DMS53 treated with DMSO at 0.1 percent for 48 hours (cell line): ENCODE measurements around the gene ALOX12B.
A peak's percentile ranks its signal among the peaks of the same experiment; 100 is the strongest.
"Not testable (repeated sequence)": the region's sequence is repeated elsewhere in the genome, so short reads cannot be mapped to it uniquely, and the experiment has no call there.

Source experiments
- DNase-seq: peaks from one replicate; lab custom pipeline; 2025; ENCODE audit not compliant: unreplicated experiment; lab: John Stamatoyannopoulos, UW

ALOX12B gene

GRCh38 chr17:8067806-8068205 is 19.7 kb downstream of the ALOX12B start:
- DNase-seq = no peak

- DNase-seq = no peak
These were observed 20.4 kb downstream of the ALOX12B start for GRCh38 chr17:8066841-8067775.

GRCh38 chr17:8064561-8065019 is 22.9 kb downstream of the ALOX12B start:
- no peak for DNase-seq

DNA sequence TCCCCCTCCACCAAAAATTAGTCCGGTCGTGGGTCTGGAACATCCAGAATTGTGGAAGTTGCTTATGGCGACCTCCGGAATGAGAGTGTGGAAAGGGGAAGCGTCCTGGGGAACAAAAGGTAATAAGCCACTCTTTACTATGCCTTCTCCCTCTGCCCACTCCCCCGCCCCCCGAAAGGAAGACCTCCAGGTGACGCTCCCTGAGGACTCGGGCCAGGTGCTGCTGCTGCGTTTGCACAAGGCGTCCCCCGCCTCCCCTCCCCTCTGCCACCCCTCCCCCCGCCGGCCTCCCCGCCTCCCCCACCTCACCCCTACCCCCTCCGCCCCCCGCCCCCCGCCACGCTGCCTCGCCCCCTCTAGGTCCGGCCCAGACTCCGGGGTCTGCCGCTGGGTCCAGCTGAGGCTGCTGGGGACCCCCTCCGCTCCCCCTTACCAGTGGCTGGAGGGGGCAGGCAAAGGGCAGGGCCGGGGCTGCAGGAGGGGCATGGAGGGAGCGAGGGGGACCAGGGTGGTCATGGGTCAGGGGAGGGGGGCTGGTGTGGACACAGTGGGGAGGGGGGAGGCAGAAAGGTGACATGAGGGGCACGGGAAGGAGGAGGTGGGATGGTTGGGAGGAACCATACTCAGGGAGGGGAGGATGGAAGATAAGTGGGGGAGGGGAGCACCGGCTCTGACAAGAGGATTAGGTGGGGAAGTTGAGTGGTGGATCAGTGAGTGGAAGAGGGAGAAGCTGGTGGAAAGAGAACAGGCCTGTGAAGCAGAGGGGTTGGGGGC is 23.6 kb downstream of the ALOX12B start:
- DNase-seq = no peak

GRCh38 chr17:8062807-8063483 is 24.6 kb downstream of the ALOX12B start:
- DNase-seq = no peak

DNA sequence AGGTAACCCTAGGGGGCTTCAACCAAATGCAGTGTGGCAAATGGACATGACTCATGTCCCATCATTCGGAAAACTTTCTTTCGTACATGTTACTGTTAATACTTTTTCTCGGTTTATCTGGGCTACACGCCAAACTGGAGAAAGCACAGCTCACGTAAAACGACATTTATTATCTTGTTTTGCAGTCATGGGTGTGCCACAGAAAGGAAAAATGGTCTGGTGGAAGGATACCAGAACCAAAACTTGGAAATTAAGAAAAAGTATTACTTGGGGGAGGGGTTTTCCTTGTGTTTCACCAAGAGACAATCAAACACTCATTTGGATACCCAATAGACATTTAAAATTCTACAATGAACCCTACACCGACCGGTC is 25.1 kb downstream of the ALOX12B start:
- no peak for DNase-seq

- DNase-seq = not testable (repeated sequence)
These were observed 25.7 kb downstream of the ALOX12B start for GRCh38 chr17:8061851-8062250.

GRCh38 chr17:8060274-8060673 is 27.2 kb downstream of the ALOX12B start:
- DNase-seq = peak; percentile 68

GRCh38 chr17:8059131-8059530 is 28.4 kb downstream of the ALOX12B start:
- no peak for DNase-seq

- peak; percentile 86 for DNase-seq
These were observed 29.8 kb downstream of the ALOX12B start for GRCh38 chr17:8057691-8058114.

- DNase-seq = no peak
These were observed 30.4 kb downstream of the ALOX12B start for GRCh38 chr17:8056976-8057625.

DNA sequence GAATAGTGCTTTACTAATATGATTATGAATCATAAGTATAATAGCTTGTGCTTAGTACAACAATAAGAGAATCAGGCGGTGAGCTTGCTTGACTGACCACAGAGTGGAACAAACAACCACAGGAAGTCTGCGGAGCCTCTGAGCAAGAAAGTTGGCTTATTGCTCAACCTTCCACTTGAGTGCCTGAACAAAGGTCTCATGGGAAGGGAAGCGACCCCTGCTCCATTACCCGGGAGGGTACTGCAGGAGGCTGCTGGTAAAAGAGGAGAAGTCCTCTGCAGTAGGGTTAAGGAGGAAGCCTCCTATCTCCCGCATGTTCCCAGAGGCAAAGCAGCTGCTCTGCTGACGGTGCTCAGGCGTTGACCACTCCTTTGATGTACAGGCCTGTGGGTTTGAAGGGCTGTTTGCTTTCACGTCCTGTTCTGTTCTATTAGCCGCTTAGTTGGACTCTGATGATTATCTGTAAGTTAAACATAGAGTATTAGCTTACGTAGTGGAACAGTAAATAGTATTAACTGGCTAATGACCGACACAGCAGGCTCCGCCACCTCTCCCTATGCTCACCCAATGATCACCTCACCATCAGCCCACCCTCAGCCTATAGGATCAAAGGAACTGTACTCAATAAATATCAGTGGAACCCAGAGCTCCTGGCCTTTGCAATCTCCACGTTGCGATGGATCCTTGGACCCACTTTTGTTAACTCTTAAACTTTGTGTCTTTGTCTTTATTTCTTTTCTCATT is 31.1 kb downstream of the ALOX12B start:
- no peak for DNase-seq

DNA sequence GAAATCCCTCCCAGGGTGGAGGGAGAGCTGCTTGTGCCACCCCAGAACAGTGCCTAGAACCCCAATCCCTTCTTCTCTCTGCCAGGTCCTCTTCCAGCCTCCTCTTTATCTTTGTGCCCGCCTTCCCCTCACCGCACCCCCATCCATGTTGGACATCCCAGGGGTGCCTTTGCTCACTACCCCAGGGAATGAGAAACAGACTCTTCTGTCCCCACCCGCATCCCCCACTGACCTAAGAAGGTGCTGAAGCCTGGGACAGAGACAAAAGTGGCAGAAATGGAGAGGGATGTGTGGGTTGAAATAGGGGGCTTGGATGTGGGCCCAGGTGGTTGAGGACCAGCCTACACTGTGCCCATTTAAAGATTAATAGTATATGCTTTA is 31.7 kb downstream of the ALOX12B start:
- DNase-seq = no peak

DNA sequence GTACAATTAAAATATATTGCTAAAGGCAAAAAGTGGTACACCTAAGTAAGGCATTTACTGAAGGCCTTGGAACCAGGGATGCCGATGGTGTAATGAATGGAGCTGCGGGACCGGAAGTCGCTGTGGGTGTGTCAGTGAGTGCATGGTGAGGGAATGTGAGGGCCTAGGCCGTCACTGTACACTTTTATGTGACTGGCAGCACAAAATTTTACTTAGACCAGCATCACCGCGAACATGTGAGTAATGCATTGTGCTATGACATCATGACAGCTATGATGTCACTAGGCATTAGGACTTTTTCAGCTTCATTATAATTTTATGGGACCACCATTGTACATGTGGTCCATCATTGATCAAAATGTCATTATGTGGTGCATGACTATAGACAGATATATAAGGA is 33.9 kb downstream of the ALOX12B start:
- no peak for DNase-seq

DNA sequence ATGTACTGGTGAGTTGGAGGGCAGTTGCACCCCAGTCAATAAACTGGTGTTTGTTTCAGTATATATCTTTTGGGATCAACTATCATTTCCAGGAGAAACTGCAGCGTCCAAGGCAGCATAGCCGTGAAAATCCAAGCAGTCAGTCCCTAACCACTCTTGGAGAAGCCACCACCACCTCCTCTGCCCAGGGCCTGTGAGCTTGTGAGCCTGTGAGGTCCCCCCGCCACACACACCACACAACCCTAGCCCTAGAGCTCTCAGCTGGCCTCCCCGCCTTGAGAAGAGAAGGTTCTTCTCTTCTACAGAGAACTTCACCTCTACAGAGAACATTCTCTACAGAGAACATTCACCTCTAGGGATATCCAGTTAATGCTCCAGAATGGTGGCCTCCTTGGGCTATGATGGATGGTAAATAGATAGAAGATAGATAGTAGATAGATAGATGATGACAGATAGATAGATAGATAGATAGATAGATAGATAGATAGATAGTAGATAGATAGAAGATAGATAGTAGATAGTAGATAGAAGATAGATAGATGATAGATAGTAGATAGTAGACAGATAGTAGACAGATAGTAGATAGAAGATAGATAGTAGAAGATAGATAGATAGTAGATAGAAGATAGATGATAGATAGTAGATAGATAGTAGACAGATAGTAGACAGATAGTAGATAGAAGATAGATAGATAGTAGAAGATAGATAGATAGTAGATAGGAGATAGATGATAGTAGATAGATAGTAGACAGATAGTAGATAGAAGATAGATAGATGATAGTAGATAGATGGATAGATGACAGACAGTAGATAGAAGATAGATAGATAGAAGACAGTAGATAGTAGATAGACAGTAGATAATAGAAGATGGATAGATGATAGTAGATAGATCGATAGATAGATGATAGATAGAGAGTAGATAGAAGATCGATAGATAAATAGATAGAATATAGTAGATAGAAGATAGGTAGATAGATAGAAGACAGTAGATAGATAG is 35.0 kb downstream of the ALOX12B start:
- no peak for DNase-seq

DNA sequence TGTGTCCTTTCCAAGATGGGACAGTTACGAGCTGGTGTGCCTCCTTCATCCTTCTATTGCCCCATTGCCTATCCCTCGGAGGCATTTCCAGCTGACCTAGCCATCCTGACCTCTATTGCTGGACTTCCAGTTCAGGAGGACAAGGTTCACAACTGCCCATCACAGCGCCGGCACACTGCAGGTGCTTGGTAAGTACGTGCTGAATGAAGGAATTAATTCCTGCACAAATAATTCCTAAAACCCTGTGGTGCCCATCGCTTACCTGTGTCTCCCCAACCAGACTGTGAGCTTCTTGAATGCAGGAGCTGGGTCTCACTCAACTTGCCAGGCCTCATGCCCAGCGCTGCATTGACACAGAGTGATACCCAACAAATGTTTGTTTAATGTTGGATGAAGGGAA is 35.7 kb downstream of the ALOX12B start:
- DNase-seq = no peak

GRCh38 chr17:8048736-8049135 is 38.8 kb downstream of the ALOX12B start:
- DNase-seq = no peak

DNA sequence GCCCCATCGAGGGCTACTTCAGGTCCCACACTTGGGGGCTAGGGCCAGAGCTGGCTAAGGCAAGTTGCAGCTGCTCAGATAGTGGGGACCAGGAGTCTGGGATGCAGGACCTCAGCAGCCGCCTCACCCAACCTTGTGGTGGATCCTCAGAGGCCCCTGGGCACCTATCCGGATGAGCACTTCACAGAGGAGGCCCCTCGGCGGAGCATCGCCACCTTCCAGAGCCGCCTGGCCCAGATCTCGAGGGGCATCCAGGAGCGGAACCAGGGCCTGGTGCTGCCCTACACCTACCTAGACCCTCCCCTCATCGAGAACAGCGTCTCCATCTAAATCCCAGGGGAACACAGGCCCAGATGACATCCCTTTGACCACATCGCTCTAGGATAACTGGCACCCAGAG is 39.3 kb downstream of the ALOX12B start:
- no peak for DNase-seq

GRCh38 chr17:8047769-8048110 is 39.8 kb downstream of the ALOX12B start:
- DNase-seq = no peak
